Effector CD4-positive, alpha-beta T cell (primary cell): ENCODE results near the gene RPL15.
A peak's percentile ranks its signal among the peaks of the same experiment; 100 is the strongest.
"Not testable (repeated sequence)": the region's sequence is repeated elsewhere in the genome, so short reads cannot be mapped to it uniquely, and the experiment has no call there.

ENCODE experiments used
- DNase-seq: peaks from one replicate; pipeline ENCODE4 v3.0.0-alpha.2; 2020
- total RNA-seq: gene quantifications from one replicate; lab custom pipeline; 2026; lab: John Stamatoyannopoulos, UW

The RPL15 gene
- total RNA-seq = 632 reads per million, percentile 98 among the genes with 10 or more reads in this experiment

DNA sequence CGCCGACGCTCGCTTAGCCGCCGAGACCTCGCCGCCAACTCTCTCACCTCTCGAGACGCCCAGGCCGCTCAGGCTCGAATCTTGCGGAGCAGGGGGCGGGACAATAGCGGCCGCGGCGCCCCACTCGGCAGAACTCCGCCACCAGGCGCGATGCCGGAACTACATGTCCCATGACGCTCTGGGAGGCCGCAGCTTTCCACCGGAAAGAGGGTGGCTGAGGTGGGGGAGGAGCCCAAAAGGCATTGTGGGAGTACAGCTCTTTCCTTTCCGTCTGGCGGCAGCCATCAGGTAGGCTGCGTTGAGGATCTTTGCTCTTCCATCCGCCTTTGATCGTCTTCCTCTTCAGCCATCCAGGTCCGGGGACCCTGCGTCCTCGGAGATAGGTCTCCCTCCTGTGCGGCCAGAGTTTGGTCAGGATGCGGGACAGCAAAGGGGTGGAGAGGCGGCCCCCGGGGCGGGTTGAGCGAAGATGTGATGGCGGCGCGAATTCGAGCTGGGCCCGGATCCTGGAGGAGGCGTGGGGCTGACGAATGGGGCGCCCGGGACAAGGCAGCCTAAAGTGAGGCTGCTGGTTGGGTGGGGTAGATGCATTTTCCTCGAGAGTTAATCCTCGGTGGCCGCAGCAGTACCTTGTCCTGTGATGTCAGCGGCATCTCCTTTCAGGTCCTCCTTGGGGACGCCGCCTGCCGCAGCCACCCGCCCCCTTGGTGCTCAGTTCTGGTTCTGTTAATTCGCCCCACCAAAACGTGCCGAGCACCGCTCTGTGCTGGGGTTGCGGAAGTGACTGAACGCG lies at the start of gene RPL15, which contains the start of gene NKIRAS1:
Gene RPL15, plus strand, starts transcription at position 247 of the 793 bp plus-strand sequence. CDS start 728 bp downstream, outside the sequence.
Gene NKIRAS1, minus strand, starts transcription at position 105 of the 793 bp plus-strand sequence. CDS start 6,086 bp downstream, outside the sequence.
- DNase-seq = peak; percentile 98

GRCh38 chr3:23867400-23867799 lies 49.5 kb upstream of the RPL15 start:
- no peak for DNase-seq

GRCh38 chr3:23867838-23868237 lies 49.1 kb upstream of the RPL15 start:
- DNase-seq = no peak

DNA sequence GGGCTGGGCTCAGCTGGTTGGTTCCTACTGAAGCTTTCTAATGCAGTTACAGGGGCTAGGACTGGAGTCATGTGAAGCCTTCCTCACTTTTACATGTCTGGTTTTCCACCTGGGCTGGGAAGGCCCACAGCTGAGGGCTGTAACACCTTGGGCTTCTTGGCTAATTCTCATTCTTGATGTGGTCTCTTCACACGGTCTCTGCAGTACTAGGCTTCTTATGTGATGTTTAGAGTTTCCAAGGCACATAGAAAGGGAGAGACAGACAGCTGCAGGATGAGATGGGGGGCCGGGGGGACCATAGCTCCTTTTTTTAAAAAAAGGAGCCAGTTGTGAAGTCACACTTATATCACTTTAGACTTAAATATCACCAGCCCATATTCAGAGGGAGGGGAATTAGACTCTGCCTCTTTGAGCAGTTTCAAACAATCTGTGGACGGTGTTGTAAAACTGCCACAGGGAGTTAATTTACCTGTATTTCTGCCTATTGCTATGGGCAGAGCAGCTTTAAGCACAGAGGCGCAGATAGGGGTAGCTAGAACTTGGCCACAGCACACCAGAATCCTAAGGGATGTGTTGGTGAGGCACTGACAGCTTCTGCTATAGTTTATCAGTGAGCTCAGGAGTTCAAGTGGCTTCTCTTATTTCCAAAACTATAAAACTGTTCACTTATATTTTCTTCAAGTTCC lies 46.8 kb upstream of the RPL15 start:
- DNase-seq = no peak

DNA sequence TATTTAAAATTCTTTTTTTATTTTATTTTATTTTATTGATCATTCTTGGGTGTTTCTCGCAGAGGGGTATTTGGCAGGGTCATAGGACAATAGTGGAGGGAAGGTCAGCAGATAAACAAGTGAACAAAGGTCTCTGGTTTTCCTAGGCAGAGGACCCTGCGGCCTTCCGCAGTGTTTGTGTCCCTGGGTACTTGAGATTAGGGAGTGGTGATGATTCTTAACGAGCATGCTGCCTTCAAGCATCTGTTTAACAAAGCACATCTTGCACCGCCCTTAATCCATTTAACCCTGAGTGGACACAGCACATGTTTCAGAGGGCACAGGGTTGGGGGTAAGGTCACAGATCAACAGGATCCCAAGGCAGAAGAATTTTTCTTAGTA lies 46.3 kb upstream of the RPL15 start:
- DNase-seq = not testable (repeated sequence)

DNA sequence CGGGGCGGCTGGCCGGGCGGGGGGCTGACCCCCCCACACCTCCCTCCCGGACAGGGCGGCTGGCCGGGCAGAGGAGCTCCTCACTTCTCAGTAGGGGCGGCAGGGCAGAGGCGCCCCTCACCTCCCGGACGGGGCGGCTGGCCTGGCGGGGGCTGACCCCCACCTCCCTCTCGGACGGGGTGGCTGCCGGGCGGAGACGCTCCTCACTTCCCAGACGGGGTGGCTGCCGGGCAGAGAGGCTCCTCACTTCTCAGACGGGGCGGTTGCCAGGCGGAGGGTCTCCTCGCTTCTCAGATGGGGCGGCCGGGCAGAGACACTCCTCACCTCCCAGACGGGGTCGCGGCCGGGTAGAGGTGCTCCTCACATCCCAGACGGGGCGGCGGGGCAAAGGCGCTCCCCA lies 45.6 kb upstream of the RPL15 start:
- DNase-seq = not testable (repeated sequence)

DNA sequence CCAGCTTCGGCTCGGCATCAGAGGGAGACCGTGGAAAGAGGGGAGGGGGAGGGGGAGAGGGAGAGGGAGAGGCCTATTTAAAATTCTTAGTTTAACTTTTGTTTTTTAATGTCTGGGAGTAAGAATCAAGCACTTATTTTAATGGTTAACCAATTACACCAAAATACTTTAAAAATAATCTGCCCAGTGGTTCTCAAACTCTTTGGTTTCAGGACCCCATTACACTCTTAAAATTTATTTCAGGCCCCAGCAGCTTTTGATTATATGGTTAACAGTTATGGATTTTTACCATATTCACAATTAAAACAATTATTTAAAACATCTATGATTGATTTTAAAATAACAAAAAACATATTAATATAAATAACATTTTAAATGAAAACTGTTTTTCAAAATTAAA lies 44.6 kb upstream of the RPL15 start:
- no peak for DNase-seq

DNA sequence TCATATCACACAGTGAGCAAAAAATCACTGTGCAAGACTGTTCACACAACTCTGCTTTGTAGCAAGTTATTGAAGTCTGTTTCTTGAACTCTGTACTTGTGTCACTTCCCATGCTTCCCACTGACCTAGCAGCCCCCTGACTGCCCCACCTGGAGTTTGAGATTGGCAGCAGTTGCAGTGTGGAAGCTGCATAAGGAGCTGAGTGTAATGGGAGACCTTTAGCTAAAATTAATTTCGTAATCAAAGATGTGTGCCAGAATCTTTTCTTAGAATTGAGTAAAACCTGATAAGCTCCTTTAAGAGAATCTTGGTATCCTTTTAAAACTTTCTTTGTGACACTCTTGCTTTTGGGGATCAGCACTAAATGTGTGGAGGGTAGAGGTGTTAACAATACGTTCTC lies 43.0 kb upstream of the RPL15 start:
- DNase-seq = no peak

- DNase-seq = no peak
Measured at GRCh38 chr3:23874359-23875112, 42.4 kb upstream of the RPL15 start.

GRCh38 chr3:23875113-23875725 lies 41.7 kb upstream of the RPL15 start:
- DNase-seq = no peak

- no peak for DNase-seq
Measured at GRCh38 chr3:23876923-23877322, 40.0 kb upstream of the RPL15 start.

DNA sequence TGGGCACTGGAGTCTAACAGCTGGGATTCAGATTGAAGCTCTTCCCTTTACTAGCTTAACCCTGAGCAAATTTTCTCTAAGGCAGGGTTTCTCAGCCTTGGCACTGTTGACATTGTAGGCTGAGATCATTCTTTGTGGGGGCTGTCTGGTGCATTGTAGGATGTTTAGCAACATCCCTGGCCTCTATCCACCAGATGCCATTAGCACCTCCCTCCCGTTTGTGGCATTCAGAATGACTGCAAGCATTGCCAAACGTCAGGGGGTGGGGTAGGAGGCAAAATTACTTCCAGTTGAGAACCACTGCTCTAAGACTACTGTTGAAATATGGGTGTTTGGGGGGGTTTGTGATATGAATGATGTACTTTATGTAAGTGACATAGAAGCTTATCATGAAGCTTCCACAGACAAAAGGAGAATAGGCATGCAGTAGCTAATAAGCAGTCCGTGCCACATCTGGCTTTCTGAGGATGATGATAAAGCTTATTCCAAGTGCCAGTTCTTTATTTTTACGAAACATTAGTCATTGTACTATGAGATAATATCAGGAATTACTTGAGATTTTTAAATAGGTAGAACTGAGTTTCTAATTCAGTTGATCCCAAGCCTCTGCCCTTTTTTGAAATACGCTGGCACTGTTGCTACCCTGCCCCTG lies 39.5 kb upstream of the RPL15 start:
- DNase-seq = no peak

DNA sequence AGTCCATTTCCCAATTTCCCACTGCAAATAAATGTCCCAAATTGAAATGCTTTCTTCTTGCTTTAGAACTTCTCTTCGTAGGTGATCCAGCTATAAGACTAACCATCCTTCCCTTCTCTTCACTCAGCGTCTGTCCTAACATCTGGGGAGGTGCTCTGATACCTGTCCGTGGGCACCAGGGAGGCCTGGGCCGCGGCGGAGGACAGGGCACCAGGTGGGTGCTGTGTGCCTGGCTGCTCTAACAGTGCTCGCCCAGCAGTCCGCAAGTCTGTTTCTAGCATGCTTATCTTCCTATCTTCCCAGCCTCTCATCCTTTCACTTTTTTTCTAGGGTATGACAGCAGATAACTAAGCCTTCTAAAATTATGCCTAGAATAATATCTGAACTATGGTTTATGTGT lies 37.4 kb upstream of the RPL15 start:
- DNase-seq = no peak

DNA sequence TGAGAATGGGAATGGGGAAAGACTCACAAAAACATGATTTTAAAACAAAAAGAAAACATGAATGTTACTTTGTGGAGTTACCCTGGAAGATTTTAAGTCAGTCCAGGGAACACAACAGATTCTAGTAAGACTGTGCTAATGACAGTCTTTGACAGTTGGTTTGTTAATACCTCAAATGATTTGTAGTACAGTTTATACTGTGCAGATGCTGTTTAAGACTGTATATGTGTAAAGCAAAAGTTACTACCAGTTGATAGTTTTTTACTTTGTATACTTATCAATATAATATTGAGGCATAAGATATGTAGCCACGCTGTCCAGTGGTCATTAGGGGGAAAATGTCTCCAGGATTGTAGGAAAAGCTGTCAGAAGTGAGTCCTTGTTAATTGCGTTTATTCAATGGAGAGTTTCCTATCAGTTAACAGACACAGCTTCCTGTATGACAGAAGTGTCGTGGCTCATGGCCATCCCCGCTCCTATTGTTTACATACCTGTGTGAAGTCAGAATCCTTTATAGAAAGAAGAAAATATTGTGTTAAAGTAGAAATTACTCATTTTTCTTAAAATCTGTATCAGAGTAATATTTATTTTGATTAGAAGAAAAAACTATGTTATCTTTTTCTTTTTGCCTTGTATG lies 36.1 kb upstream of the RPL15 start:
- DNase-seq = no peak

DNA sequence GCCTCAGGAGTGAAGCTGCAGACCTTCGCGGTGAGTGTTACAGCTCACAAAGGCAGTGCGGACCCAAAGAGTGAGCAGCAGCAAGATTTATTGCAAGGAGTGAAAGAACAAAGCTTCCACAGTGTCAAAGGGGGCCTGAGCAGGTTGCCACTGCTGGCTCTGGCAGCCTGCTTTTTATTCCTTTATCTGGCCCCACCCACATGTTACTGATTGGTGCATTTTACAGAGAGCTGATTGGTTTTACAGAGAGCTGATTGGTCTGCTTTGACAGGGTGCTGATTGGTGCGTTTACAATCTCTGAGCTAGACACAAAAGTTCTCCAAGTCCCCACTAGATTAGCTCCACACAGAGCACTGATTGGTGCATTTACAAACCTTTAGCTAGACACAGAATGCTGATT lies 34.9 kb upstream of the RPL15 start:
- not testable (repeated sequence) for DNase-seq

DNA sequence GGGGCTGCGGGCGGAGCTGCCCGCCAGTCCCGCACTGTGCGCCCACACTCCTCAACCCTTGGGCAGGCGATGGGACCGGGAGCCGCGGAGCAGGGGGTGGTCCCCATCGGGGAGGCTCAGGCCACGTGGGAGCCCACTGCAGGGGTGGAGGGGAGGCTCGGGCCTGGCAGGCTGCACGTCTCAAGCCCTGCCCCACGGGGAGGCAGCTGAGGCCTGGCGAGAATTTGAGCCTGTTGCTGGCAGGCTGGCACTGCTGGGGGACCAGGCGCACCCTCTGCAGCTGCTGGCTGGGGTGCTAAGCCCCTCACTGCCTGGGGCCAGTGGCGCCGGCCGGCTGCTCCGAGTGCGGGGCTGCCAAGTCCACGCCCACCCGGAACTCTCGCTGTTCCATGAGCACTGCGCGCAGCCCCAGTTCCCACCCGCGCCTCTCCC lies 34.4 kb upstream of the RPL15 start:
- DNase-seq = no peak

- no peak for DNase-seq
Measured at GRCh38 chr3:23884481-23884880, 32.5 kb upstream of the RPL15 start.

- DNase-seq = no peak
Measured at GRCh38 chr3:23885210-23885609, 31.7 kb upstream of the RPL15 start.

DNA sequence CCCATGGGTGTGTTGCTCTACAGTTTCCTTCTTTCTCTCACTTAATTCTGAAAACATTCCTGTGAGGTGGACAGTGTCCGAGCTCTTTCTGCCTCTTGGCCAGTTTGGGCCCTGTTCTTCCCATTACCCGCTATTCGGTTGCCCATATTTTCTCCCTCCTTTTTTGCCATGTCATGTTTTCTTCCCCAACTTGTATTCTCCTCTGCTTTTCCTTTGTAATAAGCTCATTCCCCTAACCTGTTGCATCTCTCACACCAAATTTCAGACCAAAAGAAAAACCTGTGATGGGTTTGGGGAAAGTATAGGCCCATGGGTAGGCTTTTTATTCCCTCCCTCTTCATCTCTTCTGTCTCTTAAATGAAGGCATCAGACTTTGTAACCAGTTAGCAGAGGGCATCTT lies 30.6 kb upstream of the RPL15 start:
- DNase-seq = no peak

GRCh38 chr3:23888617-23889228 lies 28.2 kb upstream of the RPL15 start:
- DNase-seq = peak; percentile 13

DNA sequence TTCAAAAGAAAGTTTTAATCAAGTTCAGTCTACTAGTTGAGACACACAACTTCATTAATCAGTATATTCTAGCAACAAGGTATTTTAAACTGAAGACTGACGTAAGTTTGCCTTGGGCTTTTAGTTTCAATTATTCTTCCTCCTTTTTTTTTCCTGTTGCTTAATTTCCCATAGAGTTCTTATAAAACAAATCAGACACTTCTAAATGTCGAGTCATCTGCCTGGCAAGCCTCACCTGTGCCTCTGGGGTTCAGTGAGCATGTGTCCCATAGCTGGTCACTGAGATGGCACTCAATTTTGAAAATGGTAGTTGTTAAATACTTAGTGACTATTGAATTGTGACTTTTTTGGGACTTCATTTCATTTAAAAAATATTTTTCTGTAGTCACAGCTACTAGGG lies 27.5 kb upstream of the RPL15 start:
- DNase-seq = no peak
